NOMO-1 treated with DMSO at 0.1 percent for 48 hours (cell line): ENCODE data around the gene KIAA1549.

Source experiments
- DNase-seq: peaks from one replicate; lab custom pipeline; 2025; ENCODE audit not compliant: unreplicated experiment; lab: John Stamatoyannopoulos, UW

KIAA1549 gene

GRCh38 chr7:138886501-138886917, 94.7 kb downstream of the KIAA1549 start:
- peak; percentile 71 for DNase-seq

- no peak for DNase-seq
Observed at GRCh38 chr7:138885383-138886147, 95.6 kb downstream of the KIAA1549 start.

GRCh38 chr7:138882249-138882648, 98.9 kb downstream of the KIAA1549 start:
- DNase-seq = no peak

GRCh38 chr7:138881579-138882188, 99.5 kb downstream of the KIAA1549 start:
- DNase-seq = no peak

- DNase-seq = no peak
Observed at GRCh38 chr7:138880881-138881578, 100.2 kb downstream of the KIAA1549 start.

GRCh38 chr7:138879356-138879755, 101.8 kb downstream of the KIAA1549 start:
- no peak for DNase-seq

GRCh38 chr7:138878856-138879255, 102.3 kb downstream of the KIAA1549 start:
- no peak for DNase-seq

- DNase-seq = no peak
Observed at GRCh38 chr7:138878051-138878450, 103.1 kb downstream of the KIAA1549 start.

GRCh38 chr7:138876326-138876725, 104.9 kb downstream of the KIAA1549 start:
- no peak for DNase-seq

- DNase-seq = no peak
Observed at GRCh38 chr7:138875794-138876193, 105.4 kb downstream of the KIAA1549 start.

- DNase-seq = no peak
Observed at GRCh38 chr7:138873220-138873892, 107.8 kb downstream of the KIAA1549 start.

GRCh38 chr7:138872576-138872975, 108.6 kb downstream of the KIAA1549 start:
- no peak for DNase-seq

GRCh38 chr7:138871814-138872090, 109.4 kb downstream of the KIAA1549 start:
- no peak for DNase-seq

- no peak for DNase-seq
Observed at GRCh38 chr7:138871065-138871813, 110.0 kb downstream of the KIAA1549 start.

GRCh38 chr7:138869353-138869752, 111.8 kb downstream of the KIAA1549 start:
- no peak for DNase-seq

GRCh38 chr7:138868711-138869110, 112.5 kb downstream of the KIAA1549 start:
- DNase-seq = no peak

- DNase-seq = no peak
Observed at GRCh38 chr7:138867744-138868143, 113.4 kb downstream of the KIAA1549 start.

GRCh38 chr7:138866353-138866752, 114.8 kb downstream of the KIAA1549 start:
- no peak for DNase-seq

- DNase-seq = peak; percentile 54
Observed at GRCh38 chr7:138865843-138866242, 115.3 kb downstream of the KIAA1549 start.

GRCh38 chr7:138864667-138865066, 116.5 kb downstream of the KIAA1549 start:
- peak; percentile 34 for DNase-seq

- no peak for DNase-seq
Observed at GRCh38 chr7:138863931-138864330, 117.3 kb downstream of the KIAA1549 start.
